Esophagus squamous epithelium (tissue), 5 donors: Measurements from ENCODE around the gene GLIS2. TPM values are rescaled to one million over a fixed set of nuclear protein-coding genes. Genes with fewer than 3 reads are reported as not detected.

Experiments
- DNase-seq: peaks from one replicate; lab custom pipeline; 2025; lab: John Stamatoyannopoulos, UW
- H3K27ac ChIP-seq, 4 donors: fragments of 200-600 bp; sonication (generic); one replicate each; pipeline ENCODE4 v1.5.1; 2016 to 2019; ENCODE audit warnings: mild to moderate bottlenecking in 1 of 4
- H3K27me3 ChIP-seq, 4 donors: fragments of 200-600 bp; sonication (generic); 1 replicate in 3 of 4; 2 replicates in 1 of 4; pipeline versions ENCODE4 v1.5.1 to v1.6.0; 2017 to 2021; ENCODE audit warnings: antibody characterized with exemption in 1 of 4
- H3K36me3 ChIP-seq, 3 donors: fragments of 200-600 bp; sonication (generic); one replicate each; pipeline ENCODE4 v1.5.1; 2016 to 2019
- H3K4me1 ChIP-seq, 3 donors: fragments of 200-600 bp; sonication (generic); one replicate each; pipeline ENCODE4 v1.5.1; 2017 to 2019
- H3K4me3 ChIP-seq, 4 donors: fragments of 200-600 bp; sonication (generic); 1 replicate in 3 of 4; 2 replicates in 1 of 4; pipeline ENCODE4 v1.5.1; 2016 to 2019; ENCODE audit warnings: mild to moderate bottlenecking in 2 of 4, moderate library complexity in 1 of 4
- H3K9me3 ChIP-seq, 3 donors: fragments of 200-600 bp; sonication (generic); one replicate each; pipeline ENCODE4 v1.5.1; 2016 to 2019
- POLR2A ChIP-seq, 4 donors: fragments of 450-650 bp; IDR thresholded peaks; one replicate each; pipeline ENCODE4 v1.6.1; 2017; ENCODE audit warnings: antibody characterized with exemption in 4 of 4, mild to moderate bottlenecking in 4 of 4, moderate library complexity in 3 of 4
- WGBS, 2 donors: methylation state at CpG; one replicate each; pipeline ENCODE4 v1.1.5; 2018; 5-methylcytosine and 5-hydroxymethylcytosine counted together
- intact Hi-C: fragments of 100-400 bp; cut with DNase I; formaldehyde crosslinking; loops from one replicate; pipeline ENCODE4 v1.15.0; 2022
- total RNA-seq, 4 donors: library from RNA; depleted of rRNA; stranded (reverse); fragments of >200 nt; gene quantifications; one replicate each; pipeline ENCODE4 v1.1.0, GENCODE V29; 2016
- TF ChIP-seq, protein P1 (sequence below), 6 experiments: fragments of 450-650 bp in 4 of 6; fragments of 200-600 bp in 2 of 6; sonication (generic) in 2 of 6; IDR thresholded peaks; one replicate each; pipeline ENCODE4 v1.5.1; 2016 to 2019; ENCODE audit warnings: antibody characterized with exemption in 6 of 6, mild to moderate bottlenecking in 4 of 6, moderate library complexity in 4 of 6
- donor health status: DM: yes; HTN: yes; CAD: no.

Gene GLIS2
- total RNA-seq, 4 donors from 2014 or later: 0.30 to 1.7 (median 0.67) TPM

DNA sequence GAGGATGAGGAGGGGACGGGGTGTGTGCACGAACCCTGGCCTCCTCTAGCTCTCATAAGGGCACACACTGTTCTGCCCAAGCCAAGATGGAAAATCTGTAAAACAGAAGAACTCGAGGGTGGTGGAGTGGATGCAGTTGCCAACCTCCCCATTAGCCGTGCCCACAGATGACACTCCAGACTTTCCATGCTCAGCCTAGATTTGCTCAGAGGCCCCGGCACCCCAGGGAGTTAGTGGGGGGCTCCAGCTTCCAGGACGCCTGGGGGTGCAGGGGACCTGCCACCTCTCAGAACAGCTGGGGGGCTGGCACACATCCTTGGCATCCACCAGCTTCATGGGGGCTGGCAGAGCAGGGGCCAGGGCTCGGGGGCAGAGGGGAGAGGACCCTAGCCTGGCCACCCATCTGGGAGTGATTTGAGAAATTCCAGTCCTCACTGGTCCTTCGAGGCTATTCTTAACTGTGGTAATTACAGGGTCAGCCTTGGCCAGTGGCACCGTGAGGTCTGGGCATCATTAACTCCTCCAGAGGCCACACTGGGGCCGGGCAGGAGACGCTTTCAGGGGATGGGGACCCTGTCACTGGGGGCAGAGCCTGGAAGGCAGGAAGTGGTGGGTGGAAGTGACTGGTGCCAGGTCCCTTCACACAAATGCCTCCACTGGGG, 70.1 kb downstream of the GLIS2 start:
- TF ChIP-seq POLR2A (IDR thresholded peaks at IDR 0.05): no peak
- TF ChIP-seq, protein P1, sequence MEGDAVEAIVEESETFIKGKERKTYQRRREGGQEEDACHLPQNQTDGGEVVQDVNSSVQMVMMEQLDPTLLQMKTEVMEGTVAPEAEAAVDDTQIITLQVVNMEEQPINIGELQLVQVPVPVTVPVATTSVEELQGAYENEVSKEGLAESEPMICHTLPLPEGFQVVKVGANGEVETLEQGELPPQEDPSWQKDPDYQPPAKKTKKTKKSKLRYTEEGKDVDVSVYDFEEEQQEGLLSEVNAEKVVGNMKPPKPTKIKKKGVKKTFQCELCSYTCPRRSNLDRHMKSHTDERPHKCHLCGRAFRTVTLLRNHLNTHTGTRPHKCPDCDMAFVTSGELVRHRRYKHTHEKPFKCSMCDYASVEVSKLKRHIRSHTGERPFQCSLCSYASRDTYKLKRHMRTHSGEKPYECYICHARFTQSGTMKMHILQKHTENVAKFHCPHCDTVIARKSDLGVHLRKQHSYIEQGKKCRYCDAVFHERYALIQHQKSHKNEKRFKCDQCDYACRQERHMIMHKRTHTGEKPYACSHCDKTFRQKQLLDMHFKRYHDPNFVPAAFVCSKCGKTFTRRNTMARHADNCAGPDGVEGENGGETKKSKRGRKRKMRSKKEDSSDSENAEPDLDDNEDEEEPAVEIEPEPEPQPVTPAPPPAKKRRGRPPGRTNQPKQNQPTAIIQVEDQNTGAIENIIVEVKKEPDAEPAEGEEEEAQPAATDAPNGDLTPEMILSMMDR (IDR thresholded peaks at IDR 0.05): no peak
- Histone ChIP-seq H3K9me3 (no peaks in the 10 kb centered on the region), H3K36me3 (peaks cover 0 to 85% (median 20%) of the 10 kb centered on the region in 3 donors), H3K27me3 (no peaks in the 10 kb centered on the region), H3K27ac (peak overlapping the region in 3 of 4 donors; percentile 59 to 65 (median 64)), H3K4me1 (peaks cover 0 to 45% (median 0%) of the 10 kb centered on the region in 3 donors), H3K4me3 (no peak overlapping the region)
- DNase-seq: no peak
- intact Hi-C loops: no loop called here
- WGBS, 2 donors: 53 to 66% methylated on average over 3 to 4 of the region's 11 CpGs

DNA sequence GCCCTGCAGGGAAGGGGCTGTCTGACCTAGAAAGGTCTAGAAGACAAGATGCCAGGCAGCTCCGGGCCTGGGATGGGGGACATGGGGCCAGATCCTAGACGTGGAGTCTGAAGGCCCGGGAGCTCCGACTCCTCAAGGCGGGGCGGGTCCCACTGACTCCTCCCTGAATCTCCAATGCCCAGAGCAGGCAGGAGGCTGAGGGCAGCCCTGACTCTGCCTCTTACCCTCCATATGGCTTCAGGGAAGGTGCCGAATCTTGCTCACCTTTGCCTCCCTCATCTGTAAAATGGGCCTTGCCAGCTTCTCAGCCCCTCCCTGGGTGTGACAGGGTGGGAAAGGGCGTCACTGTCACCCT, 70.6 kb downstream of the GLIS2 start:
- Histone ChIP-seq H3K4me3 (no peak overlapping the region), H3K27ac (peak overlapping the region in 3 of 4 donors; percentile 59 to 65 (median 64)), H3K27me3 (no peaks in the 10 kb centered on the region), H3K4me1 (peaks cover 0 to 44% (median 0%) of the 10 kb centered on the region in 3 donors), H3K36me3 (peaks cover 0 to 82% (median 20%) of the 10 kb centered on the region in 3 donors), H3K9me3 (no peaks in the 10 kb centered on the region)
- intact Hi-C loops: no loop called here
- TF ChIP-seq, protein P1 (IDR thresholded peaks at IDR 0.05): no peak
- no peak for TF ChIP-seq POLR2A (IDR thresholded peaks at IDR 0.05)
- WGBS, 2 donors: 57 to 69% methylated on average over 1 to 7 of the region's 8 CpGs
- no peak for DNase-seq

- no peaks in the 10 kb centered on the region for H3K27me3 ChIP-seq
- no peak for TF ChIP-seq POLR2A (IDR thresholded peaks at IDR 0.05)
- TF ChIP-seq, protein P1 (IDR thresholded peaks at IDR 0.05): no peak
- intact Hi-C loops: no loop called here
- H3K36me3 ChIP-seq: peaks cover 0 to 76% (median 18%) of the 10 kb centered on the region in 3 donors
- no peaks in the 10 kb centered on the region for H3K9me3 ChIP-seq
- DNase-seq: no peak
- H3K27ac ChIP-seq: peak overlapping the region in 3 of 4 donors; percentile 59 to 65 (median 64)
- peaks cover 1 to 50% (median 2%) of the 10 kb centered on the region in 3 donors for H3K4me1 ChIP-seq
- 74% methylated on average over 5 of the region's 10 CpGs; no CpG with 5 or more reads in 1 of the 2 donors for WGBS, 2 donors
- no peak overlapping the region for H3K4me3 ChIP-seq
Observed at GRCh38 chr16:4386951-4387565, 71.2 kb downstream of the GLIS2 start.

DNA sequence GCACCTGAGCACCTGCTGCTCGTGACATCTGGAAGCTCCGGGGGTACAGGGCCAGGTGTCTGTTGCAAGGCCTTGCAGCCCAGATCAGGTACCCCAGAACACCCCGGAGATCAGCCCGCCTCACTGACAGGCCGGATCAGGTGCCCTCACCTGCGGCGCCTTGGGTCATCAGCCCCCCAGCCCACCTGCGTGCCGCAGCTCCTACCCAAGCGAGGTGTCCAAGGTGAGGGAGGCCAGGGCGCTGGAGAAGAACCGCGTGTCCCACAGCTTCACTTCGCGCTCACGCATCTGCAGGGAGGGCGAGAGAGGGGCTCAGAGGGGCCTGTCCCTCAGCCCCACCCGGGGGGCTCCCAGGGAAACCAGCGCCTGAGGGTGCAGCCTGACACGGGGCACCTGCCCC, 71.9 kb downstream of the GLIS2 start:
- no peak overlapping the region for H3K4me3 ChIP-seq
- no peak for DNase-seq
- no peaks in the 10 kb centered on the region for H3K9me3 ChIP-seq
- no peak for TF ChIP-seq POLR2A (IDR thresholded peaks at IDR 0.05)
- TF ChIP-seq, protein P1 (IDR thresholded peaks at IDR 0.05): no peak
- no peaks in the 10 kb centered on the region for H3K27me3 ChIP-seq
- H3K27ac ChIP-seq: peak overlapping the region in 3 of 4 donors; percentile 59 to 65 (median 64)
- peaks cover 9 to 57% (median 9%) of the 10 kb centered on the region in 3 donors for H3K4me1 ChIP-seq
- intact Hi-C loops: no loop called here
- 93 to 94% methylated on average over 5 to 6 of the region's 20 CpGs for WGBS, 2 donors
- peaks cover 0 to 68% (median 14%) of the 10 kb centered on the region in 3 donors for H3K36me3 ChIP-seq
